GM12891 (cell line): ENCODE data around the gene FRRS1.

ENCODE experiments used
- DNase-seq: peaks from one replicate; pipeline ENCODE4 v3.0.0; 2011; ENCODE audit warnings: low spot score; ENCODE audit not compliant: insufficient read length
- FAIRE-seq: peaks from 2 replicates; lab custom pipeline; 2011; peaks lifted over from hg19 to GRCh38; lab: Jason Lieb, UNC
- PAX5 ChIP-seq: IDR thresholded peaks from 2 replicates; pipeline ENCODE4 v1.6.1; 2011; ENCODE audit warnings: low read length, moderate library complexity, mild to moderate bottlenecking; ENCODE audit not compliant: insufficient read depth, severe bottlenecking
- POLR2A ChIP-seq: IDR thresholded peaks from 2 replicates; pipeline ENCODE4 v1.6.1; 2011; ENCODE audit warnings: low read depth, low read length, control low read depth
- POLR2AphosphoS5 ChIP-seq: IDR thresholded peaks from 2 replicates; pipeline ENCODE4 v1.6.1; 2011; ENCODE audit warnings: low read depth, low read length, control low read depth
- POU2F2 ChIP-seq: IDR thresholded peaks from 2 replicates; pipeline ENCODE4 v1.6.1; 2011; ENCODE audit warnings: low read depth, mild to moderate bottlenecking, control low read depth, low read length, moderate library complexity
- SPI1 ChIP-seq: IDR thresholded peaks from 2 replicates; pipeline ENCODE4 v1.6.1; 2011; ENCODE audit warnings: low read depth, low read length, control low read depth
- TAF1 ChIP-seq: IDR thresholded peaks from 2 replicates; pipeline ENCODE4 v1.6.1; 2011; ENCODE audit warnings: low read depth, low read length, control low read depth

FRRS1 gene

DNA sequence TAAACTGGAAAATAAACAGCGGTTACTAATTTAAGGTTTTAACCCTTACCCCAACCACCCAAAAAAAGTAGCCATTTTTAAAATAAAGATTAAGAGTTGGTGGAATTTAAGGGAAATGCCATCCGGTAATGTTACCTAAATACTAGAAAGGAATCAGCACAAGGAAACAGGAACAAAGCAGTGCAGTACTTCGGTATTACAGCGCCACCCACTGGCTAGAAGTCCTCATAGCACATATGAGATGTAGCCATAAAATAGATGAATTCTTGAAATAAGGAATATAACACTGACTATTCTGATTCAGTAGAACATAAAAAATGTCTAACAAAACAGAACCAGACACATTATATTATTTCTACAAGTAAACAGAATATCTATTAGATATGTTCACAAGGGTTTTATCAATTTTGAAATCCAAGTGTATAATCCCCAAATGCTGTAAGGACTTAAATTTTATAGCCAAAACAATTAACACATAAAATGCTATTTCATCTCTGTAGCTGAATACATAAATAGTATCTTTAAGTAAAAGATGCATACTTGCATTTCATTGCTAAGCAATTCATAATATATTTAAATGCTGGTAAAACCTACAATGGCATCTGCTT, 58.8 kb downstream of the FRRS1 start:
- peak; percentile 19 for DNase-seq
- FAIRE-seq, result peak; percentile 83
- no peak for TF ChIP-seq POU2F2
- no peak for TF ChIP-seq TAF1
- no peak for TF ChIP-seq POLR2A

DNA sequence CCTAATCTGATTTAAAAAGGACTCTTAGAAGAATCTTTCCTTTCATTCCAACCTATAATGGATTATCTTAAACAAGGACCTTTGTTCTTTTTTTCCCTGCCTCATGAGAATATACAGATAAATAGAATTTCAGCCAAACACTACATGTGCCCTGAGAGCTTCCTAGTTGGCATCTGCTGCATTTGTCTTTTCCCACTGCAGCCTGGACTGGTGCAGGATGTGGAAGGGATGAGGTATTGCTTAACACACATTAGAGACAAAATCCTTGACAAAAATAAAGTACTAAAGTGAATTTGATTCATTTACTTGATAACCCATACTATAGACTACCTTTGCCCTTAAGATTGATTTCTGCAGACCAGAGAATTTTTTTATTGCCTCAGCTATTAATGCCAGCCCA, 61.0 kb downstream of the FRRS1 start:
- DNase-seq (no peak), FAIRE-seq (no peak)
- no peak for TF ChIP-seq POLR2AphosphoS5
- TF ChIP-seq POLR2A, result no peak
- TF ChIP-seq SPI1, result no peak
- TF ChIP-seq TAF1, result no peak
- no peak for TF ChIP-seq POU2F2

DNA sequence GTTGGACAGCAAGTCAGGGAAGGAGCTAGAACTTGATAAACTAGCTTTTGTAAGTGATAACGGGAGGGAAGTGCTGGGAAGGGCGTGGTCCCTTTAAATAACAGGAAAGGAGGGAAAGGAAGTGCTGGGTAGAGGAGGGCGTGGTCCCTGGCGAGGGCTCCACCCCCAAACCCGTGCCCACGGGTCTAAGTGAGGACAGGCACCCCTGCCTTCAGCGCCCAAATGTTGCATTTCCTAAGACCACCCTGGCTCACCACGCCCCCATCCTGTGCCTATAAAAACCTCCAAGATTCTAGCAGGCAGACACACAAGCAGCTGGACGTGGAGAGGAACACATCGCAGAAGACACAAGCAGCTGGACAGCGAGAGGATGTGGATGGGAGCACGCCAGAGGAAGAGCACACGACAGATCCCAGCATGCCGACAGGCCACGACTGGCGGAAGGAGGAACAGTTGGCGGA, 62.0 kb downstream of the FRRS1 start:
- FAIRE-seq (no peak), DNase-seq (no peak)
- TF ChIP-seq TAF1, result no peak

DNA sequence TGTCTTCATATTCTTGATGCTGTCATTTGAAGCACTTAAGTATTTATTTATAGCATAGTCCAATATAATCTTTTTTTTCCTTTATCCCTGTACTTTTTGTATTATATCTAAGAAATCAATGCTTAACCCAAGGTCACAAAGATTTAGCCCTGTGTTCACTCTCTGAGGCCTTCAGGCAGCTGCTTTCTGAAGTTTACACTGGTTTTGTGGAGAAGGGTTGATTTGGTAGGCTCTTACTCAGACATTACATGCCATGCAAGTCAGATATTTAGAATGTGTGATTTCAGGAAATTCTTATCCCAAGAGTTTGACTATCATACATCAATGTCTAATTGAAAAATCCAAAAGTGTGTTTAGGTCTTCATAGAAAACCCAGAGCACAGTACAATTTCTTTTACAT, 64.2 kb downstream of the FRRS1 start:
- DNase-seq (no peak), FAIRE-seq (no peak)
- no peak for TF ChIP-seq SPI1
- TF ChIP-seq POU2F2, result no peak
- TF ChIP-seq POLR2AphosphoS5, result no peak

DNA sequence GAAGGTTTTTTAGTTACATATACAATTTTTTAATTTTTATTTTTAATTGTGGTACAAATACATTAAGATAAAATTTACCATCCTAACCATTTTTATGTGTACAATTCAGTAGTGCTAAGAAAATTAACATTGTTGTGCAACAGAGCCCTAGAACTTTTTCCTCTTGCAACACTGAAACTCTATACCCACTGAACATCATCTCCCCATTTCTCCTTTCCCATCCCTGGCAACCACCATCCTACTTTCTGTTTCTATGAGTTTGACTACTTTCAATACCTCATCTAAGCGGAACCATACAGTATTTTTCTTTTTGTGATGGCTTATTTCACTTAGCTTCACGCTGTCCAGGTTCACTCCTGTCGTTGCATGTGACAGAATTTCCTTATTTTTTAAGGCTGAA, 66.4 kb downstream of the FRRS1 start:
- FAIRE-seq (no peak), DNase-seq (no peak)
- no peak for TF ChIP-seq SPI1
- no peak for TF ChIP-seq TAF1
- no peak for TF ChIP-seq POLR2AphosphoS5

DNA sequence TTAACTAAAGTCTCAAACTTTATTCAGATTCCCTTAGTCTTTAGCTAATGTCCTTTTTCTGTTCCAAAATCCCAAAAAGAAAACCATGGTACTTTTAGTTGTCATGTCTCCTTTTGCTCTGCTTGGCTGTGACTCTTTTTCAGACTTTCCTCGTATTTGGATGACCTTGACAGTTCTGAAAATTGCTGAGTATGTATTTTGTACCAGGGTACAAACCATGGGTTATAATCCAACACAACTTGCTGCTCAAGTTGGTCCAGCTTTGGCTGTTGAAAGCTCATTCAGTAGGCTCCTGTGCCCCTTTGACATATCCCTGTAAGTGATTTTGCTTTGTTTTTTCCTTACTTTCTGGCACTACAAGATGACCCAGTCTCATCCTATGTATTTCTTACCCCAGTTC, 68.9 kb downstream of the FRRS1 start:
- TF ChIP-seq POLR2AphosphoS5, result no peak
- FAIRE-seq, result no peak

DNA sequence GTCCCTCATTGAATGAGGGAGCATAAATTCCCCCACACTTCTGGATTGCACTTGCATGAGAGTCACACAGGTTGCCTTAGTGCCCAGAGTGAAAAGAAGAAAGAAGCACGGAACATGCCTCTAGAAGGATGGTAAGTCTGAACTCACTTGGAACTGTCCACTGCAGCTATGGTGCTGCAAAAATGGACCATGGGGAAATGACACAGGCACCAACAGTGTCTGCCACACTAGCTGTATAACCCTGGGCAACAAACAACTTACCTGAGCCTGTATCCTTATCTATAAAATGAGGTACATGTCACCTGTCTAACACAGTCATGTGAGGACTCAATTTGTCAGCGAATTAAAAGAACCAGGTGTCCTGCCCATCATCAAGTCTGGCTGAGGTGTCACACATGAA, 69.8 kb downstream of the FRRS1 start:
- DNase-seq, result no peak
- FAIRE-seq, result no peak
- TF ChIP-seq POU2F2 (no peak), POLR2AphosphoS5 (no peak), POLR2A (no peak), TAF1 (no peak), SPI1 (no peak), PAX5 (no peak)

More for the DNA sequence above, 68.9 kb downstream of the FRRS1 start:
- no peak for DNase-seq

DNA sequence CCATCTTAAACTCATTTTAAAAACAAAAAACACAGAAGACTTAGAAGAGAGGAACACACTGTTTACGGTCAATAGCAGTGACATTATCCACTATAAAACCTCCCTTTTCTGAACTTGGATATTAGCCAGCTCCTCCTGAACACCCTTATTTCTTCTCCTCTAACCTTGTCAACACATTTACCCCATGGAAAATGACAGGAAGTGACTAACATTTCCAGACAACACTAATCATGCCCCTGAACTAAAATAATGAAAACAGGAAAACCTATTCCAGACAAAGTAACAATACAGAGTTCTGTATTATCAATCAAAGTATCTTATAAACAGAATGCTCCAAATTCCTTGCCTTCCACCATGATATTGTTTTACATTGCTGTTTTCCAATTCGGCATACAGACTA, 75.3 kb downstream of the FRRS1 start:
- DNase-seq (no peak), FAIRE-seq (no peak)
- TF ChIP-seq POLR2A (no peak), SPI1 (no peak), PAX5 (no peak), POU2F2 (no peak), POLR2AphosphoS5 (no peak), TAF1 (no peak)

DNA sequence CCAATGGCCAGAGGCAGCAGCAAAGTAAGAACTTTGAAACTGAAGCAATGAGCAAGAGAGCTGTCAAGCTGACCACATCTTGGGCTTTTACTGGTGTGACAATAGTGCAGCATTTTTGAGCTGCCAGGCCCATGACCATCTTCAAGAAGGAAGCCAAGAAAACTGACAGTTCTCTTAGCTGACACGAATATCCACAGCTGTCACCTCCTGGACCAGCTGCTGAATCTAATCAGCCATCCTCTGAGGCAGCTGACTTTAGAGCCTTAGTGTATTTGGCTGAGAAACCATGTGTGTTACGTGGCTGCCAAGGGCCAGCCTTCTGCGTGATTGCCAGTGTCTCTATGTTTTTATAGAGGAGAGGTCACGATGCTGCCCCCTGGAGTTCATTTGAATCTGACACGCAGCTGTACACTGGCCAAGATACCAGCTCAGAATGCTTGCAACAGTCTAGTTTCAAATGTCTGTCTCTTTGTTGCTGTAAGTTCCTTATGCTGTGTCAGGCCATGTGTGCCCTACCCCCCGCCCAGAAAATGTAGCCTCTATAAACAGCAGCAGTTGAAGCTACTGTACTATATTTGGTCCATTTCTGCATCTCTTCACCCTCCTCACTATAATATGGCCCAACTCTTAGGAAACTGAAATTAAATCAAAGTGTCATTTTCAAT, 80.8 kb downstream of the FRRS1 start:
- FAIRE-seq, result peak; percentile 87
- DNase-seq, result peak; percentile 10
- TF ChIP-seq SPI1 (no peak), TAF1 (no peak), PAX5 (no peak), POU2F2 (no peak), POLR2A (no peak), POLR2AphosphoS5 (no peak)

DNA sequence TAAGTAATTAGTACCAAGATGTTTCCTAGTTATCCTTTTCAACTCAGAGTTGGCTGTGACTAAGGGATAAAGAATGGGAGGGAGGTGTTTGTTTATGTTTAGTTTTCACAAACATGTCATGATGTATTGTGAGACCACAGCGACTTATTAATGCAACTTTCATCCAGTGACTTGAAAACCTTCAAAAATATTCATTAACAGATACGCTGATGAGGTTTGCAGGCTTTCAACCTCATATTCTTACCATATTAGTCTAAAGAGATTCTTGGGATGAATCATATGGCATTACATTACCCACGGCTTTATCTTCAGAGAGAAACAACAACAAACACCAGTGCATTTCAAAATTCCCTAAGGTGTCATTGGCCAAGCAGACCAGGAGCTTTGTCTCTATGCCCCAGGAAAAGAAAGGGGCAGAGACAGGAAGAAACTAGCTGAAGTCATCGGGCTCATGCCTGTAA, 84.1 kb downstream of the FRRS1 start:
- no peak for DNase-seq
- FAIRE-seq, result no peak
- TF ChIP-seq POU2F2 (no peak), POLR2AphosphoS5 (no peak), PAX5 (no peak), SPI1 (no peak), POLR2A (no peak), TAF1 (no peak)
